Measurements from ENCODE around the gene DNAJC5G.

The DNAJC5G gene

DNA sequence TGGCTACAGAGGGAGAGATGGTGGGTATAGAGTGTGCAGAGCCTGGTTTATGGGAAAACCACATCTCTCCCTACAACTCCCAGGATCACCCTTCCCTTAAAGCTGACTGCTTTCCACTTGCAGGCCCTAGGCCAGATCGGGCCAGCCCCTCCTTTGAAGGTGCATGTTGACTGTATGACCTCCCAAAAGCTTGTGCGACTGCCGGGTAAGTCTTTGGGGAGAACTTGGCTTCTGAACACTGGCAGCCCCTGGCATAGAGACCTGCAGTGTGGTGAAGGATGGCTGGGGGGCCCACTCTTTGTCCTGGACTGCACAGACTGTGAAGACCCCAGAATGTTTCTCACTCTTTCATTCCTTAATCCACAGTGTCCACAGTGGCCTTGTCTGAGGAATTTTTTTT lies 38.6 kb upstream of the DNAJC5G start:
- no peak for TF ChIP-seq CTCF (IDR thresholded peaks at IDR 0.05; ENCODE audit: borderline replicate concordance, control extremely low read depth, extremely low read depth, insufficient read depth, missing control alignments)
- no peak for DNase-seq (ENCODE audit: low spot score)
- in situ Hi-C loops (cut with MboI; ENCODE audit: low sequenced_read_pairs, unreplicated experiment): no loop called here

DNA sequence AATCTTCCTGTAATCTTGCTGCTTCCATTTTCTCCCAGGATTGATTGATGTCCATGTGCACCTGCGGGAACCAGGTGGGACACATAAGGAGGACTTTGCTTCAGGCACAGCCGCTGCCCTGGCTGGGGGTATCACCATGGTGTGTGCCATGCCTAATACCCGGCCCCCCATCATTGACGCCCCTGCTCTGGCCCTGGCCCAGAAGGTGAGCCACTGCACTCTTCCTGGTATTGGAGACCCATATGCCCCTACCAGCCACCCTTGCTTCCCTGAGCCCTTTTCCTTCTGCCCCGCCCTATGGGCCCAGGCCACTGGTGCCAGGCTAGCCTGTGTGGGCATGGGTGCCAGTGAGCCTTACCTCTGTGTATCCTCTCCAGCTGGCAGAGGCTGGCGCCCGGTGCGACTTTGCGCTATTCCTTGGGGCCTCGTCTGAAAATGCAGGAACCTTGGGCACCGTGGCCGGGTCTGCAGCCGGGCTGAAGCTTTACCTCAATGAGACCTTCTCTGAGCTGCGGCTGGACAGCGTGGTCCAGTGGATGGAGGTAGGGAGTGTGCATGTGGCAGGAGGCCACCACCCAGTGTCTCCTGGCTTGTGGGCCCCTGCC lies 37.8 kb upstream of the DNAJC5G start:
- no peak for TF ChIP-seq CTCF (IDR thresholded peaks at IDR 0.05; ENCODE audit: borderline replicate concordance, control extremely low read depth, extremely low read depth, insufficient read depth, missing control alignments)
- no peak for DNase-seq (ENCODE audit: low spot score)
- in situ Hi-C loops (cut with MboI; ENCODE audit: low sequenced_read_pairs, unreplicated experiment): no loop called here

DNA sequence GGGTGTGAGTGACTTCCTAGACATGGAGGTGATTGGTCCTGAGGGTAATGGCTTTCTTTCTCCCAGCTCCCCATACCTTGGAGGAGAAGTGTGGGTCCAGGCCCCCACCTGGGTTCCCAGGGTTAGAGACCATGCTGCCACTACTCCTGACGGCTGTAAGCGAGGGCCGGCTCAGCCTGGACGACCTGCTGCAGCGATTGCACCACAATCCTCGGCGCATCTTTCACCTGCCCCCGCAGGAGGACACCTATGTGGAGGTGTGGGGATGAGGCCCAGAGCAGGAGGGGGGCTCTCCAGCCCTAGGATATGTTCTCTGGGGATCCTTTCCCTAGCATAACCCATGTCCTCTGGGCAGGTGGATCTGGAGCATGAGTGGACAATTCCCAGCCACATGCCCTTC lies 36.3 kb upstream of the DNAJC5G start:
- in situ Hi-C loops (cut with MboI; ENCODE audit: low sequenced_read_pairs, unreplicated experiment): no loop called here
- no peak for DNase-seq (ENCODE audit: low spot score)
- TF ChIP-seq CTCF (IDR thresholded peaks at IDR 0.05; ENCODE audit: borderline replicate concordance, control extremely low read depth, extremely low read depth, insufficient read depth, missing control alignments): no peak

DNA sequence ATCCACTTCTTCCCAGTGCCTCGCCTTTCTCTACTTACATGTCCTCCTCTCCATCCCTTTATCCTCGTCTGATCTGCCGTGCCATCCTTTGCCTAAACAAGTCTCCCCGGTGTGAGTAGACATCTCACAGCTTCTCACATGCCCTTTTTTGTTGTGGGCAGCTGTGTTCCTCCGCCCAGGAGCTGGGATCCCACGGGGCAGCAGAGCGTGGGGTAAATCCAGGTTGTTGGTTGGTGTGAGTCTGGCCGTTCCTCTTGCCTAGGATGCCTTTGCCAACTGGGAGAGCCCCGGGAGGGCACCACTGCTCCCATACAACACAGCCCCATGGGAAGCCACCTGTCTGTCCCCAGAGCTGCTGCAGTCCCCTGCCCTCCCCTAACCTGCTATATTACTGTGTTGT lies 34.8 kb upstream of the DNAJC5G start:
- in situ Hi-C loops (cut with MboI; ENCODE audit: low sequenced_read_pairs, unreplicated experiment): no loop called here
- no peak for TF ChIP-seq CTCF (IDR thresholded peaks at IDR 0.05; ENCODE audit: borderline replicate concordance, control extremely low read depth, extremely low read depth, insufficient read depth, missing control alignments)
- DNase-seq (ENCODE audit: low spot score): no peak

DNA sequence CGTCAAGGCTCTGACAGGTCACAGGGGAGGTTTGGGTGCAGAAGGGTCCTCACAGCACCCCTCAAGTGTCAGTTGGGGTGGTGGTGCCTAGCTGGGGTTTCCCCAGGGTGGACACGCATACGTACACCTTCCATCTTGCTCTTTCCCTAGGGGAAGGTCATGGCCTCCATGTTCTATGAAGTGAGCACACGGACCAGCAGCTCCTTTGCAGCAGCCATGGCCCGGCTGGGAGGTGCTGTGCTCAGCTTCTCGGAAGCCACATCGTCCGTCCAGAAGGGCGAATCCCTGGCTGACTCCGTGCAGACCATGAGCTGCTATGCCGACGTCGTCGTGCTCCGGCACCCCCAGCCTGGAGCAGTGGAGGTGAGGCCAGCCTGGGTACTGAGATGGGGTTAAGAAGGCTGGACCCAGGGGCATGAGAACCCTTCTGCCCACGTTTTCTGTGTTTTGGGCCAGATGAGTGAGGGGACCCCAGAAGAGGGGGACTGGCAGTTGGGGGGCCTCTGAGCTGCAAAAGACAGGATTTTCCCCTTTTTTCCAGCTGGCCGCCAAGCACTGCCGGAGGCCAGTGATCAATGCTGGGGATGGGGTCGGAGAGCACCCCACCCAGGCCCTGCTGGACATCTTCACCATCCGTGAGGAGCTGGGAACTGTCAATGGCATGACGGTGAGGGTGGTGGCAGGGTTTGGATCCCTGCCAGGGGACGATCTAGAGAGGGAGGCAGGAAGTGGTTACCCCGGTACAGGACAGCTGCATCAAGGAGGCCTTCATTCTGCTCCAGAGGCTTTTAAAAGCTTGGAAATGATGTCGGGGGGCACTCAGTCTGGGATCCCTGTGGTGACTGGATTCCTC lies 33.2 kb upstream of the DNAJC5G start:
- TF ChIP-seq CTCF (IDR thresholded peaks at IDR 0.05; ENCODE audit: borderline replicate concordance, control extremely low read depth, extremely low read depth, insufficient read depth, missing control alignments): no peak
- DNase-seq (ENCODE audit: low spot score): no peak
- in situ Hi-C loops (cut with MboI; ENCODE audit: low sequenced_read_pairs, unreplicated experiment): no loop called here

DNA sequence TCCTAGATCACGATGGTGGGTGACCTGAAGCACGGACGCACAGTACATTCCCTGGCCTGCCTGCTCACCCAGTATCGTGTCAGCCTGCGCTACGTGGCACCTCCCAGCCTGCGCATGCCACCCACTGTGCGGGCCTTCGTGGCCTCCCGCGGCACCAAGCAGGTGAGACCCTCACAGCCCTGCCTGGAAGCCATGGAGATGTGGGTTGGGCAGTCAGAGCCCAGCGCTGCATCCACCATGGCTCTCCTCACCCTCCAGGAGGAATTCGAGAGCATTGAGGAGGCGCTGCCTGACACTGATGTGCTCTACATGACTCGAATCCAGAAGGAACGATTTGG lies 32.6 kb upstream of the DNAJC5G start:
- in situ Hi-C loops (cut with MboI; ENCODE audit: low sequenced_read_pairs, unreplicated experiment): no loop called here
- TF ChIP-seq CTCF (IDR thresholded peaks at IDR 0.05; ENCODE audit: borderline replicate concordance, control extremely low read depth, extremely low read depth, insufficient read depth, missing control alignments): no peak
- DNase-seq (ENCODE audit: low spot score): no peak

All from GM13976 (cell line).